ENCODE measurements around the gene MOGAT3. TPM values are rescaled to one million over a fixed set of nuclear protein-coding genes. Genes with fewer than 3 reads are reported as not detected.

MOGAT3 gene
- total RNA-seq, 1 donor from 2014 or later = not detected

DNA sequence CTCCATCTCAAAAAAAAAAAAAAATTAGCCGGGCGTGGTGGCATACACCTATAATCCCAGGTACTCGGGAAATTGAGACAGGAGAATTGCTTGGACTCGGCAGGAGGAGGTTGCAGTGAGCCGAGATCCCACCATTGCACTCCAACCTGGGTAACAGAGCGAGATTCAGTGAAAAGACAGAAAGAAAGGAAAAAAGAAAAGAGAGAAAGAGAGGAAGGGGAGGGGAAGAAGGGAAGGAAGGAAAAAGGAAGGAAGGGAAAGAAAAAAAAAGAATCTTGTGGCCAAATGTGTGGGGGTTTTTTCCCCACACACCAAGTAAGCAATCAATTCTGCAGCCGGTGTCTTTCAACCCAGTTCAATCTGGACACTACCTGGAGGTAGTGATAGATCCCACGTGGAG is 11.7 kb downstream of the MOGAT3 start:
- Histone ChIP-seq H3K4me3 (no peak overlapping the region), H3K36me3 (no peaks in the 10 kb centered on the region), H3K27ac (replicated peaks) (no peak overlapping the region), H3K9me3 (replicated peaks) (no peaks in the 10 kb centered on the region), H3K27me3 (ENCODE audit: low read depth) (peaks cover 58% of the 10 kb centered on the region), H3K4me1 (no peaks in the 10 kb centered on the region)
- intact Hi-C loops (cut with micrococcal nuclease) = no loop called here
- no peak for DNase-seq
- TF ChIP-seq, protein P1, sequence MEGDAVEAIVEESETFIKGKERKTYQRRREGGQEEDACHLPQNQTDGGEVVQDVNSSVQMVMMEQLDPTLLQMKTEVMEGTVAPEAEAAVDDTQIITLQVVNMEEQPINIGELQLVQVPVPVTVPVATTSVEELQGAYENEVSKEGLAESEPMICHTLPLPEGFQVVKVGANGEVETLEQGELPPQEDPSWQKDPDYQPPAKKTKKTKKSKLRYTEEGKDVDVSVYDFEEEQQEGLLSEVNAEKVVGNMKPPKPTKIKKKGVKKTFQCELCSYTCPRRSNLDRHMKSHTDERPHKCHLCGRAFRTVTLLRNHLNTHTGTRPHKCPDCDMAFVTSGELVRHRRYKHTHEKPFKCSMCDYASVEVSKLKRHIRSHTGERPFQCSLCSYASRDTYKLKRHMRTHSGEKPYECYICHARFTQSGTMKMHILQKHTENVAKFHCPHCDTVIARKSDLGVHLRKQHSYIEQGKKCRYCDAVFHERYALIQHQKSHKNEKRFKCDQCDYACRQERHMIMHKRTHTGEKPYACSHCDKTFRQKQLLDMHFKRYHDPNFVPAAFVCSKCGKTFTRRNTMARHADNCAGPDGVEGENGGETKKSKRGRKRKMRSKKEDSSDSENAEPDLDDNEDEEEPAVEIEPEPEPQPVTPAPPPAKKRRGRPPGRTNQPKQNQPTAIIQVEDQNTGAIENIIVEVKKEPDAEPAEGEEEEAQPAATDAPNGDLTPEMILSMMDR (IDR thresholded peaks at IDR 0.05; ENCODE audit: borderline replicate concordance) = no peak

DNA sequence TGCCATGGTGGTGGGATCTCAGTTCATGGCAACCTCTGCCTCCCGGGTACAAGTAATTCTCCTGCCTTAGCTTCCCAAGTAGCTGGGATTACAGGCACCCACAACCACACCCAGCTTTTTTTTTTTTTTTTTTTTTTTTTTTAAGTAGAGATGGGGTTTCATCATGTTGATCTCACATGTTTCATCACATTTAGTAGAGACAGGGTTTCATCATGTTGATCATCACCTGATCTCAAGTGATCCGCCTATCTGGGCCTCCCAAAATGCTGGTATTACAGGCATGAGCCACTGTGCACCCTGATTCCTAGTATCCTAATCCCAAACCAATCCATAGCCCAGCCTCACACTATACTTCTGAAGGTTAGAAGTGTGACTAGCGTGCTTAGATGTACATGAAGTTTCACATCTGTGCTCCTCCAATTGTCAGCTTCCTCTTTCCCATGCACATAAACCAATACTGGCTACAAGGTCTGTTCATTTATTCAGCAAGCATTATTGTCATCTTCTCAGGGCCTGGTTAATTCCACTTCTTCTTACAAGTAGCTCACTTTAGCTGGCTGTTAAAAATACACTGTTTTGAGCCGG is 13.9 kb downstream of the MOGAT3 start:
- intact Hi-C loops (cut with micrococcal nuclease) = no loop called here
- Histone ChIP-seq H3K36me3 (no peaks in the 10 kb centered on the region), H3K9me3 (replicated peaks) (no peaks in the 10 kb centered on the region), H3K4me3 (no peak overlapping the region), H3K4me1 (no peaks in the 10 kb centered on the region), H3K27ac (replicated peaks) (no peak overlapping the region), H3K27me3 (ENCODE audit: low read depth) (peaks cover 69% of the 10 kb centered on the region)
- TF ChIP-seq, protein P1 (IDR thresholded peaks at IDR 0.05; ENCODE audit: borderline replicate concordance) = no peak
- DNase-seq = no peak

DNA sequence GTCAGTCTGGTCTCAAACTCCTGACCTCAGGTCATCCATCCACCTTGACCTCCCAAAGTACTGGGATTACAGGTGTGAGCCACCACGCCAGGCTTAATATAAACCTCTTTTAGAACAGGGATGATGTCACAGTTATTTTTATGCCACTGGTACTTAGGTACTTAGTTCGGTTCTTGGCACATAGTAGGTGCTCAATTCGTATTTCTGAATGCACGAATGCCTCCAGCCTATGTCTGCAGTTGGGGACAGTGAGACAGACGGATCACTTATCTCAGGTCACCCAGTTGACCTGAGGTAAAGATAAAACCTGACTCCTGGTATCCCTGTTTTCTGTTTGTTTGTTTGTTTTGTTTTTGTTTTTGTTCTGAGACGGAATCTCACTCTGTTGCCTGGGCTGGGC is 14.6 kb downstream of the MOGAT3 start:
- H3K9me3 ChIP-seq (replicated peaks) = no peaks in the 10 kb centered on the region
- no peak overlapping the region for H3K4me3 ChIP-seq
- no peak overlapping the region for H3K27ac ChIP-seq (replicated peaks)
- TF ChIP-seq, protein P1 (IDR thresholded peaks at IDR 0.05; ENCODE audit: borderline replicate concordance) = no peak
- no peaks in the 10 kb centered on the region for H3K4me1 ChIP-seq
- DNase-seq = no peak
- H3K27me3 ChIP-seq (ENCODE audit: low read depth) = peaks cover 76% of the 10 kb centered on the region
- H3K36me3 ChIP-seq = no peaks in the 10 kb centered on the region
- intact Hi-C loops (cut with micrococcal nuclease) = no loop called here

DNA sequence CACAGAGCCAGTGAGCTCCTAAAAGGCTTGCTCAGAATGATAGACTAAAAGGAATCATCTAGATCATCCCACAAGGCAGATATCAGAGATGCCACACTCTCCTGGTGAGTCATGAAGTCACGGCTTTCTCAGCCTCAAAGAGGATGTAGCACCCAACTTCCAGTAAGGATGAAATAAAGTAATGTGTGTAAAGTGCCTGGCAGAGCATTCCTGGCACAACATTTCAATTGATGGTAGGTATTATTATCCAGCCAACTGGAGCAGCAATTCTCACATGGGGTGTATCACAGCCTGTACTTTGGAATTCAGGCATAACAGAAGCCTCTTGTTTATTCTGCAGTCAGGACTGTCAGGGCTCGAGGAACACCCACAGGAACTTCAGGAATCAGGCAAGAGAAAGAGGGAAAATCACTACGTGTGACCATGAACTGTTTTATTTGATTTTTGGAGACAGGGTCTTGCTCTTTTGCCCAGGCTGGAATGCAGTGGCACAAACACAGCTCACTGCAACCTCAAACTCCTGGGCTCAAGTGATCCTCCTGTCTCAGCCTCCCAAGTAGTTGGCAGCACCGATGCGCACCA is 15.5 kb downstream of the MOGAT3 start:
- intact Hi-C loops (cut with micrococcal nuclease) = no loop called here

DNA sequence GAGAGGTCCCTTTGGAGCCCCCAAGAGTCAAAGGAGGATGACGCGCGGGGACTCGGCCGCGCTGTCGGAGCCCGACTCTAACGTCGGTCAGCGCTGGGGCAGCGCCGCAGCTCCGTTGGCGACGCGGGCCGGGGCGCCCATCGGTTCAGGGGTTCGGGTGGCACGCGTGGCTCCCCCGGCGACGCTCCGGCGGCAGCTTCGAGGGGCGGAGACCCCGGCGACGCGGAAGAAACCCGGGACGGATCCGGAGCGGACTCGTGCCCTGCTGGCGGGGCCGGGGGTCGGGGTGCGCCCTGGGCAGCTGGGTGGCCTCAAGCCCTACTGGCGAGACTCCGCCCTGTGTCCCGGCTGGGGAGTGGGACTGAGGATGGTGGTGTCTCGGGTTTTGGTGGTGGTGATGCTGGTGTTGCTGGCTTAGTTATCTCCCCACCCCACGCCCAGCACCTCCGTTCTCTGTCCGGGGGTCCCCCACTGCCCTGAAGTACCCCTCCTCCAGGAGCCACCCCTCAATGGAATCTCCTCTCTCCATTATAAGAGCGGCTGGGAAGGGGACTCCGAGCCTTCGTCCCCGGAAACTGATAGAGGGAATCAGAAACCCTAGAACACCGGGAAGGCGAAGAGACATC is 20.6 kb downstream of the MOGAT3 start, which contains the start of gene NAT16:
NAT16 (minus strand) TSS at position 164 of the 626 bp plus-strand sequence. CDS start 5,486 bp downstream, outside the sequence.
- intact Hi-C loops (cut with micrococcal nuclease) = no loop called here
- H3K27me3 ChIP-seq (ENCODE audit: low read depth) = peaks cover 100% of the 10 kb centered on the region
- H3K4me3 ChIP-seq = peak within 1 kb of the TSS; percentile 14

More for the DNA sequence above, 15.5 kb downstream of the MOGAT3 start:
- H3K27ac ChIP-seq (replicated peaks) = no peak overlapping the region
- H3K4me1 ChIP-seq = peaks cover under 1% of the 10 kb centered on the region
- H3K4me3 ChIP-seq = no peak overlapping the region
- H3K36me3 ChIP-seq = no peaks in the 10 kb centered on the region
- peaks cover 84% of the 10 kb centered on the region for H3K27me3 ChIP-seq (ENCODE audit: low read depth)
- no peak for DNase-seq
- no peaks in the 10 kb centered on the region for H3K9me3 ChIP-seq (replicated peaks)
- TF ChIP-seq, protein P1 (IDR thresholded peaks at IDR 0.05; ENCODE audit: borderline replicate concordance) = no peak

More for the DNA sequence above, 20.6 kb downstream of the MOGAT3 start, which contains the start of gene NAT16:
- H3K27ac ChIP-seq (replicated peaks) = no peak within 1 kb of the TSS
- no peak for DNase-seq
- H3K4me1 ChIP-seq = peaks cover 16% of the 10 kb centered on the region
- no peaks in the 10 kb centered on the region for H3K36me3 ChIP-seq
- TF ChIP-seq, protein P1 (IDR thresholded peaks at IDR 0.05; ENCODE audit: borderline replicate concordance) = no peak
- H3K9me3 ChIP-seq (replicated peaks) = no peaks in the 10 kb centered on the region

Data from left ventricle myocardium inferior (tissue), 1 donor.